Hippocampal formation (tissue), 2 donors: ENCODE data around the gene KLK5.

ENCODE experiments used
- DNase-seq, 2 donors: peaks; one replicate each; lab custom pipeline; 2025; lab: John Stamatoyannopoulos, UW

KLK5 gene

DNA sequence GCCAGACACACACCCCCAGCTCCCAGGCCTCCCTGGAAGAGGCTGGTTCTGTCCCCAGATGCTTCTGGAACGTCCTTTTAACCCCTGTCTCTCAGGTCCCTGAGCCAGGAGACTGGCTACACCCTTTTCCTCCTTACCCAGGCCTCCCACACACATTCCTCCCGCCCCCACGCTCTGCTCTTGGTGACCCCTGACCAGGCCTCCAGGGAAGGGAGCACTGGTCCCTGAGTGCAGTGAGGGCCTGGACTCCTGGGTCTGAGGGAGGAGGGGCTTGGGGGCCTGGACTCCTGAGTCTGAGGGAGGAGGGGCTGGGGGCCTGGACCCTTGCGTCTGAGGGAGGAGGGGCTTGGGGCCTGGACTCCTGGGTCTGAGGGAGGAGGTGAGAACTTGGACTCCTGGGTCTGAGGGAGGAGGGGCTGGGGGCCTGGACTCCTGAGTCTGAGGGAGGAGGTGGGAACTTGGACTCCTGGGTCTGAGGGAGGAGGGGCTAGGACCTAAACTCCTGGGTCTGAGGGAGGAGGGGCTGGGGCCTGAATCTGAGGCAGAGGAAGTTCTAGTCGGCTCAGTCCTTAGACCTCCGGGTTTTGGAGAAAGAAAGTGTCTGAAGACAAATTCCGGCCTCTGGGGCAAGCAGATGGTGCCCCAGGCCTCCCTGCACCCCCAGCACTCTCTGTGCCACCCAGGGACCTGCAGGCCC, 16.0 kb upstream of the KLK5 start:
- DNase-seq = no peak

DNA sequence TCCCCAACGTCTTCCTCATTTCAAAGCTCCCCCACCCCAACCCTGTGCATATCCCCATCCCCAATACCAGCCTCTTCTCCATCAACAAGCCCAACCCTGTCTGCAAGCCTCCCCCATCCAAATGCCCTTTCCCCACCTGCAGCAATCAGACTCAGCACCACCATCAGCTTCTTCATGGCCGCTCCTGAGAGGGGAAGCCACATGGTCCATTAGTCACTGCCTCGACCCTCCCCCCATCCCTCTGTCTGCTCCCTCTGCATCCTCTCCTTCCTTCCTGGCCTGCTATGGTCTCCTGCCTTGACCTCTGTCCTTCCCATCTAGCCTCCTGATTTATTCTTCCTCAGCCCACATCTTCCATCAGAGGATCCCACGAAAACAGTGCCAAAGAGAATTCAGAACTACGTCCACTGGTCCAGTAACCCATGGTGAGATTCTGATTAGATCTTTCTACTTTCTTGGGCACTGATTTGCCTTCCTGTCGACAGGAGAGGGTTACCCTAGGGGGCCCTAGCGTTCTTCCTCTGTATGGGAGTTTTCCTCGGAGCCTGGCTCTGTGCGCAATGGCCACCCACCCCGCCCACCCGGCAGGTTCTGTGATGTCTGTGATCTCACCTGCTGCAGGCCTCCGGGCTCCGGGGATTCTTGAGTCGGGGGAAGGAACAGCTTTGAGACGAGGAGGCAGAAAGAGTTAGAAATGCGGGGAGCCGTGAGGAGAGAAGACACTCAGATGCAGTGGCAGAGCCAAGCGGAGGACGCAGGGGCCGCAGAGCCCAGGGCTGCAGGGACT, 15.3 kb upstream of the KLK5 start:
- DNase-seq = peak in 1 of 2 donors; percentile 27

DNA sequence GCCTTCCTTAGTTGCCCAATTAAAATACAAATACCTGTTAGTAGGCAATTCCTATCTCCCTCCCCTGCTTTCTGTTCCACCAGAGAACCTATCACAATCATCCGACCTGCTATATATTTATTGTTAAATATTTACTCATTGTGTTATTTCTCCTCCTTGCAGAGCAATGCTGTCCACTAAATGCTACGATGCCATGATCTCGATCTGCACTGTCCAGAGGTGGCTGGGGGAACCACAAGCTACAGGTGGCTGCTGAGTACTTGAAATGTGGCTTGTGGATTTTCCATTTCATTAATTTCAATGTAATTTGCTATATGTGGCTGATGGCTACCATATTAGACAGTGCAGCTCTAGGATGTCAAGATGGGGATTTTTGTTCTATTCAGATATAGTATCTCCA, 11.4 kb upstream of the KLK5 start:
- DNase-seq = no peak

DNA sequence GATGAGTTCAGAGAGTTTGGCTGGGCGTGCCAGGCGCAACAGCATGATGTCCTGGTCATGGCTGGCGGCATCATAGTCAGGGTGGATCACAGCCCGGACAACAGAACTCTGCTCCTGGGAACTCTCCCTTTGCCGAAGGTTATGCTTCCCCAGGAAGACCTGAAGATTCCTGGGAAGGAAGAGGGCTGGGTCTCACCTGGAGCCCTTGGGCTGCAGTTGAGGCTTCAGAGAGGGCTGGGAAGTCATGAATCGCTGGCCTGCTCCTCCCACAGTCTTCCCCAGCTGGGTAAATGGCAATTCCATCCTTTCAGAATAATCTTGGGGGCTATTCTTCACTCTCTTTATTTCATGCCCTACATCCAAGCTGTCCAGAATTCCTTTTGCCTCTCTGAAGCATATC, 10.5 kb upstream of the KLK5 start:
- no peak for DNase-seq

DNA sequence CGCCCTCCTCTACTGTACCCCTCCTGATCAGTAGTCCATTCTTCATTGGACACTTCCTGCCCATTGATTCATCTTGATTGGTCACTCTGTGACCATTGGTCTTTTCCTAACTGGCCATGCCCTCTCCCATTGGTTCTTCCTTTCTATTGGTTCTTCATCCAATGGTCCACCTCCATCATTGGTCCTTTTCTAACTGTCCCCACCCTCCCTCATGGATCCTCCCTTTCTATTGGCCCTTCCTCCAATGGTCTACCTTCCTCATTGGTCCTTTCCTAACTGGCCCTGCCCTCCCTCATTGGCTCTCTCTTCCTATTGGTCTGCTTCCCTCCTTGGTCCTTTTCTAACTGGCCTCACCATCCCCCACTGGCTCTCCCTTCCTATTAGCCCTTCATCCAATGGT, 9.4 kb upstream of the KLK5 start:
- no peak for DNase-seq

DNA sequence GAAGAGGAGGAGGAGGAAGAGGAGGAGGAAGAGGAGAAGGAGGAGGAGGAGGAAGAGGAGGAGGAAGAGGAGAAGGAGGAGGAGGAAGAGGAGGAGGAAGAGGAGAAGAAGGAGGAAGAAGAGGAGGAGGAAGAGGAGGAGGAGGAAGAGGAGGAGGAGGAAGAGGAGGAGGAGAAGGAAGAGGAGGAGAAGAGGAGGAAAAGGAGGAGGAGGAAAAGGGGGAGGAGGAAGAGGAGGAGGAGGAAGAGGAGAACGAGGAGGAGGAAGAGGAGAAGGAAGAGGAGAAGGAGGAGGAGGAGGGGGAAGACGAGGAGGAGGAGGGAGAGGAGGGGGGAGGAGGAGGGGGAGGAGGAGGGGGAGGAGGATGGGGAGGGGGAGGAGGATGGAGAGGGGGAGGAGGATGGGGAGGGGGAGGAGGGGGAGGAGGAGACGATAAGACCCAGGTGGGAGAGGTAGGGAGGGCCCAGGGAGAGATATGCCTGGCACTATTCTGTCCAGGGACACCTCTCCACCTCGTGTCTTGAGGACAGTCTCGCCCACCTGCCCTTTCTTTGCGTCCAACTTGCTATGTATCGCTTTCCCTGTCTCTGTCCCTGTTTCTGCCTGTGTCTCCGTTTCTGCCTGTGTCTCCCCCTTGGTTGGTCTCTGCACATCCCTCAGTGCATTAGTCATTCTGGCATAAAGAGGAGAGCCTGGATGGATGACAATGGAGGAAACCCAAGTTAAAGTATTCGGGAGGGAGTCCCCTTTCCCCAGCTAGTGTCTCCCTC, 7.1 kb upstream of the KLK5 start:
- no peak for DNase-seq

DNA sequence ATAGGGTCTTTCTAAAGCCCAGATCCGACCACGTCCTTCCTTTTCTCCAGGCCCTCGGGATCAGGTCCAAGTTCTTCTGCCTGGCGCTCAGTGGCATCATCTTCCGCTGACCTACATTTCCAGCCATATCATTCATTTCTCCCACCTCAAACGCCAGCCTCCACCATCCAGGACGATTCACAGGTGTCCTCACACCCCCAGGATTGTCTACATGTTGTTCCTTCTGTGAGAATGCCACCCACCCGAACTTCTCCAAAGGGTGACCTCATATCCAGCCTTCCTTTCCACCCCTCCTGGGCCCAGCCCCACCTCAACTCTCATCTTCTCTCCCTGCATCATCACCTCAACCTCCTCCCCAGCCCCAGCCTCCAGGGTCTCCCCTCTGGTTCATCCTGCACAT, 4.7 kb upstream of the KLK5 start:
- no peak for DNase-seq

DNA sequence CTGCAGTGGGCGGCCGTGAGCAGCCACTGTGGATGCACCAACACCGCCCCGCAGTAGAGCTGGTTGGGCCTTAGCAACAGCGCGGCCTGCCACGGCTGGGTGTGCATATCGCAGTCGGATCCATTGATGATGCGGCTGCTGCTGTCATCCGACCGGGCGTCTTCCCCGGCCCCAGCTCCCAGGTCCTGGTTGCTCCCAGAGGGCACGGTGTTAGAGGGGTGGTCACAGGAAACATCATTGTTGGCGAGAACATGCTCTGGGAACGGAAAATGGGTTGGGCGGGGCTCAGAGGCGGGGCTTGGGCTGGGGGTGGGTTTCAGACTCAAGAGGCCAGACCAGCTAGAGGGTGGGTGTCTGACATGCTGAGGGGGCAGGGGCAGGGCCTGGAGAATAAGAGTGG, 3.0 kb downstream of the KLK5 start:
- no peak for DNase-seq

DNA sequence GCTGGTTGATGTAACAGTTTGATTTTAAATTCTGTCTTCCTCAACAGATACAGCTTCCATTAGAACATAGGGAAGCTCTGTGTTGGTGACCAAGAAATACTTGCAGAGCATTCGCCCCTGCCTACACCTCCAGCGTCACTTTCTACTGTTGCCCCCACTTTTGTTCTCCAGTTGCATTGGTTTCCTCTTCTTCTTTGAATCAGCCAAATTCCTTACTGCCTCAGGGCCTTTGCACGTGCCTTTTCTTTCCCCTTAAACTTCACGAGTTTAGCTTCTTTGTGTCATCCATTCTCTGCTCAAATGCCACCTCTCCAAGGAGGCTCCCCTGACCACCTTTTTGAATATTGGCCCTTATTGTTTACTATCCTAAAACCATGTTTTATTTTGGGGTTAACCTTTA, 5.7 kb downstream of the KLK5 start:
- DNase-seq = no peak

DNA sequence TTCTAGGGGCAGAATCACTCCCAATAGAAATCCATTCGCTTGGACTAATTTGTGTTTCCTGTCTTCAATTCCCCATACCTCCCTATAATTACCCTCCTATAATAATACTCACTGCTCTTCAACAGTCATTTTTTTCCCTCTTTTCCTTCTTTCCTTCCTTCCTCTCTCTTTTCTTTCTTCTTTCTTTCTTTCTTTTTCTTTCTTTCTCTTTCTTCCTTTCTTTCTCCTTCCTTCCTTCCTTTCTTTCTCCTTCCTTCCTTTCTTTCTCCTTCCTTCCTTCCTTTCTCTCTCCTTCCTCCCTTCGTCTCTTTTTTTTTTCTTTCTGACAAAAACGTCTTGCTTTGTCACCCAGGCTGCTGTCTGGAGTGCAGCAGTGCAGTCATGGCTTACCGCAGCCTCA, 8.0 kb downstream of the KLK5 start:
- no peak for DNase-seq

DNA sequence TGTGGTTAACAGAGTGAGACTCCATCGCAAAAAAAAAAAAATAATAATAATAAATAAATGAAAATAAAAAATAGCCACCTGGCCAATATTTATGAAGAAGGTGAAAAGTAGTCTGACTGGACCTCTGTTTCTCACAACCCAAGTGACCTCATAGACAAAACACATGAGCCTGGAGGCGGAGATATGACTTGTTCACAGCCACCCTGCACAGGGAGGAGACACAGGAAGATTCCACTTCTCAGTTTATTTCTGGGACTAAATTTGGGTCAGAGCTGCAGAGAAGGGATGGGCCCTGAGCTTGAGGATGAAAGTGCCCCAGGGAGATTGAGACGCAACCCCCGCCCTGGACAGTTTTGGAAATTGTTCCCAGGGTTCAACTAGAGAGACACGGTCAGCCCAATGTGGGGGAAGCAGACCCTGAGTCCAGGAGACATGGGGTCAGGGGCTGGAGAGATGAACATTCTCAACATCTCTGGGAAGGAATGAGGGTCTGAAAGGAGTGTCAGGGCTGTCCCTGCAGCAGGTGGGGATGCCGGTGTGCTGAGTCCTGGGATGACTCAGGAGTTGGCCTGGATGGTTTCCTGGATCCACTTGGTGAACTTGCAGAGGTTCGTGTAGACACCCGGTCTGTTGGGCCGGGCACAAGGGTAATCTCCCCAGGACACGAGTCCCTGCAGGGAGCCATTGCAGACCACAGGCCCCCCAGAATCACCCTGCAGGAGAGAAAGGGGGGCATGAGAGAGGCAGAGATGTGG, 9.6 kb downstream of the KLK5 start:
- DNase-seq = no peak

DNA sequence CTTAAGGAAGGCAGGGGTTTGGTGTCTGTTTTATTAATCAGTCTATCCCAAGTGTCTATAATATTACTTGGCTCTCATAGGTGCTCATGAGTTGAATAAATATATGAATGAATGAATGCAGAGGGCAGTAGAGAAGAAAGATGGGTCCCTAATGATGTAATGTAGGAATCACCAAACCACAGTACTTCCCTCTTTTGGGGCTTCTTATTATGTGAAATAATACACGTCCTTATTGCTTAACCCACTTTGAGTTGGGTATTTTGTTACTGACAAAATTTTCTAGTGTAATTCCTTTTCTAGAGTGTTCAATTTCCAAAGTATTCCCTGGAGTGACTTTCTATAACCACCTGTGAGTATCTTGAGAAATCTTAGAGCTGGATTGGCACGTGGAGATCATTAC, 13.2 kb downstream of the KLK5 start:
- DNase-seq = no peak

DNA sequence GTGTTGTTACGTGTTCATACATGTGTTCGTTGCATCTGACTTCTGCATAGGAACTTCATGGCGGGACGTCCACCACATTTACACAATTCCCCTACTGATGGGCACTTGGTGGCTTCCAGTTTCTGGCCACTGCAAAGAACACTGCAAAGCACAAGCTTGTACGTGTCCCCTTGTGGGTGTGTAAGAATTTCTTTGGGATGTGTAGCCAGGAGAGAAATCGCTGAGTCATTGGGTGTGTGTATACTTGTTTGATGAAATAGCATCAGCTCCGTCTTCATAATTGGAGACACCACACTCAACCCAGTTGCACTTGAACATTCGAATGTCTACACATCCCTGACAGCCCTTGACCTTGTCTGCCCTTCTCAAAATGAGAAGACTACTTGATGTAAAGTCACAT, 19.2 kb downstream of the KLK5 start:
- DNase-seq = no peak

DNA sequence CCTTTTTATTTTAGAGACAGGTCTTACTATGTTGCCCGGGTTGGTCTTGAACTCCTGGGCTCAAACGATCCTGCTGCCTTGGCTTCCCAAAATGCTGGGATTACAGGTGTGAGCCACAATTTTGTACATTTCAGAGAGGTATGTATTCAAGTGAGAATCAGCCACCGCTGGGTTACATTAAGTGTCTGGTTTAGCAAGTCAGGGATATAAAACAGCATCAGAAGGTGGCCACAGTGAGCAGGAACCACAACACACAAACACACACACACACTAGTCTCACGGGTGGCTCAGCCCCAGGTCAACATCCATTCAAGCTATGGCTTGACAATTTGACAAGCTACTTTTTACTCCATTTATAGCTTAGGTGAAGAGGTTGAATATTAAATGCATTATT, 20.2 kb downstream of the KLK5 start:
- DNase-seq = no peak

DNA sequence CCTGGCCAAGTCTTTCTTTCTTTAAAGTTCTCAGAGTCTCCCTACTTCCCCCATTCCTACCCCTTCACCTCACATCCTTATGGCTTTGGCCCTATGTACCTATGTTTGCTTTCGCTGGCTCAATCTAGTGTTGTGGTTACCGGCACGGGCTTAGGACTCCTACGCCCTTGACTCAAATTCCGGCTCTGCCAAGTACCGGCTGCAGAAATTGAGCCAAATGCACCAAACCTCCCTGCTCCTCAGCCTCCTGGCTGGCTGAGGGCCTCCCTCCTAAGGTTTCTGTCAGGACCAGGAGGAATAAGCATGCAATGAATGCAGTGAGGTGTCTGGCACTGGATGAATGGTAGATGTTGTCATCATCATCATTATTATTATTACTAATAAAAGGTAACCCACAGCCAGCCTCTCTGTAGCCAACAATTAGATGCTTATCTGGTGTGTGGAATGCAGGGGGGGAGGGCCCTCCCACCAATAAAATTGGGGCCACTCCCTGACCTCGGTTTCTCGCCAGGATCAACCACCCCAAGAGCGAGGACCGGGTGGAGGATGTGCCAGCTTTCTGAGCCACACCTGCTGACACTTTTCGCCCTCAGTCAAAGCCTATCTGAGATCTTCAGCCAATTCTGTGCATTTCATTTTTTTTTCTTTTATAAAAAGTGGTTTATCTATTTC, 20.7 kb downstream of the KLK5 start:
- no peak for DNase-seq

DNA sequence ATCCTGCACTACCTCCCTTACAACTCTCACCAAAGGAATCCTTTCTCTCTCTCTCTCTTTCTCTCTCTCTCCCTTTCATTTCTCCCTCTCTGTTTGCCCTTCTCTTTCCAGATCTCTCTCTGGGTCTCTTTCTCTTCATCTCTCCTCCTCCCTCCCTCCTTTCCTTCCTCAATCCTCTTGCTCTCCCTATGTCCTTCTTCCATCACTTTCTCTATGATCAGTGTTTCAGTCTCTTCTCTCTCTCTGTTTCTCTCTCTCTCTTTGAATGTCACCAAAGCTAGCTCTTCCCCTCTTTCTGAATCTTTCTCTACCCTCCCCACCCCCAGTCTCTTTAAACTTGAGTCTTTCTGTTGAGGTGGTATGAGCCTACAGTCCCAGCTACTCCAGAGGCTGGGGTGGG, 21.8 kb downstream of the KLK5 start:
- no peak for DNase-seq

DNA sequence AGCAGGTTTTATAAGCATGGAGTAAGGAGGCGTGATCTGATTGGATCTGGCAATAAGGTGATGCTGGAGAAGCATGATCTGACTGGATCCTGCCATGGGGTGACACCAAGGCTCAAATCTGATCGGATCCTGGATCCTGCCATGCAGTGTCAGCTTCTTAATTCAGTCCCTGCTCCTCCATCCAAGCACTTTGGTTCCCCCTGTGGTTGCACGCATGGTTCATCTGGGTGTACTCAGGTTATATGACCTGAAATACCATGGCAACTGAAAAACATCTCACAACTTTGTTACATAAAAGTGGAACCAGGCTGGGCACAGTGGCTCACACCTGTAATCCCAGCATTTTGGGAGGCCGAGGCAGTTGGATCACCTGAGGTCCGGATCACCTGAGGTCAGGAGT, 24.0 kb downstream of the KLK5 start:
- DNase-seq = no peak

DNA sequence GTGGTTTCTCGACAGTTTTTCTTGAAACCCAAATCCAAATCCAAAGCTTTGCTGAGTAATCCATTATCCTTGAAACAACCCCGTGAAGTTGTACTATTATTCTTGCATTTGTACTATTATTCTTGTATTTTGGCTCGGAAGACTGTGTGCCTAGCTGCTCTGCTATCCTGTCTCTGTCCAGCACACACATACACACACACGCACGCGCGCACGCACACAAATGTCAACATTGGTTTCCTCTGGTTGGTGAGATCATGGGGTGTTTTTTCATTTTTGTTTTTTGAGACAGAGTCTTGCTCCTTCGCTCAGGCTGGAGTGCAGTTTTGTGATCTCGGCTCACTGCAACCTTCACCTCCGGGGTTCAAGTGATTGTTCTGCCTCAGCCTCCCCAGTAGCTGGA, 26.7 kb downstream of the KLK5 start:
- DNase-seq = no peak

DNA sequence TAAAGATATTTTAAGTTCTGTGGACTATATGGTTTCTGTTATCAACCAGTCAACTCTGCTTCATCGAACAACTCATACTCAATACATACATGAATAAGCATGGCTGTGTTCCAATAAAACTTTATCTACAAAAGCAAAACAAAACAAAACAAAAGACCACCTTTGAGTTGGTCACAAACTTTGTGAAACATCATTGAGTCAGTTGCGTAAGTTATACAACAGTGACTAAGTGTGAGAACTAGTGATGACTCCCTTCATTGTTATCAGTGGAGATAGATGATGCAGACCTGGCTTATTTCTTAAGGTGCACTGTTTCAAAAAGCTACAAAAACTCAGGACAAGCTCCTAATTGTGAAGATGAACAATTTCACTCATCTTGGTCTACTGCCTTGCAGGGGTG, 27.1 kb downstream of the KLK5 start:
- no peak for DNase-seq

DNA sequence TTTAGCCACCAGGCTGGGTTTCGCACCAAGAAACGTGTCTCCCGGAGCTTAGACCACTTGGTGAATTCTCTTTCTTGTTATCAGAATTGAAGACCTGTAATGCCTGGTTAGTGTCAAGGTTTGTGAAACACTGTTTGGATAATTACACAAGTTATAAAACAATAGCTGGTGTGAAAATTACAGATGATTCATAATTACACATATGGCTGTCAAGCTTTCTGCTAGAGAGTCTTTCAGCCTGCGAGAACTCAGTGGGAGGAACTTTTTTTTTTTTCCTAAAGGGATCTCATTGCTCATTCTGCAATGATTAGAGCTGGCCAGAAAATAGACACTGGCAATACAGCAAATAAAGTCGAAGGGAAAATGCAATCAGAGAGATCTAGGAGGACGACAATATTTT, 28.3 kb downstream of the KLK5 start:
- DNase-seq = peak in 1 of 2 donors; percentile 4

DNA sequence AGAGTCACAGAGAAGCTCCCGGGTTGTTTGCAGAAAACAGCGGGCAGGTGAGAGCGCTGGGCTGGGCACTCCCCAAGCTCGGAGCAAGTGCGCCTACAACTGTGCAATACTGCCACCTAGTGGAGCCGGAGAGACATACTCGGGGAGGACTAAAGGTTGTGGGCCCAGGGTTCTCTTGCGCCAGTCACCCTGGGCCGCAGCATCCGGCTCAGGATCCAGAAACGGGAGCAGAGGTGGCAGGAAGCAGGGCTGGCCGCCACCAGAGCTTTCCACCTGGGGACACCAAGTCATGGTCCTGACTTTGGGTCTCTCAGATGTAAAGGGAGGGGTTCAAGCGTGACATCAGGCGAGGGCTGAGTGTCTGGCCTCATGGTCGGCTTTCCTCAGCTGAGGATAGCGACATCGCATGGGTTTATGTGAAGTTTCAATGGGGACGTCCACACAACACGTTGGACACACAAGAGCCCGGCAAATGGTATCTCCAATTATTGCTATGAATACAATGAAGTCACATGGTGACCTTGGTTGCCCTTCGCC, 30.5 kb downstream of the KLK5 start:
- DNase-seq = peak; percentile 50 to 52
